HG03378 (cell line): ENCODE measurements around the gene YBEY.
"Not testable (repeated sequence)": the region's sequence is repeated elsewhere in the genome, so short reads cannot be mapped to it uniquely, and the experiment has no call there.

Source experiments
- ATAC-seq: cut with Tn5 transposase; IDR thresholded peaks from one replicate; pipeline ENCODE4 v1.9.1; 2021; ENCODE audit warnings: mild to moderate bottlenecking, moderate library complexity; ENCODE audit not compliant: unreplicated experiment

YBEY gene

DNA sequence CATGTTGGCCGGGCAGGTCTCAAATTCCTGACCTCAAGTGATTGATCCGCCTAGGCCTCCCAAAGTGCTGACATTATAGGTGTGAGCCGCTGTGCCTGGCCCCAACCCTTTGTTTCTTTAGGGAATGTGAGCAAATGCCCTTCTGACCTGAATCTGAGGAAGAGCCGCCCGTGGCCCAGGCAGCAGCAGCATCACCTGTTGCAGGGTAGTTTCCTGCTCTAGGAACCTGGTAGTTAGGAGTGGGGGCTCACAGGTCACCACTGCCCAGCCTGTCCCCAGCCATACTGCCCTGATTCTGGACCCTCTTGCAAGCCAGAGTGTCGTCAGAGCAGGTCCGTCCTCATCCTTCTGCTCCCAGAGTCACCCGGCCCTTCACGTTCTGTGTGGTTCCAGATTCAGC, 13.0 kb downstream of the YBEY start:
- ATAC-seq, result no peak

DNA sequence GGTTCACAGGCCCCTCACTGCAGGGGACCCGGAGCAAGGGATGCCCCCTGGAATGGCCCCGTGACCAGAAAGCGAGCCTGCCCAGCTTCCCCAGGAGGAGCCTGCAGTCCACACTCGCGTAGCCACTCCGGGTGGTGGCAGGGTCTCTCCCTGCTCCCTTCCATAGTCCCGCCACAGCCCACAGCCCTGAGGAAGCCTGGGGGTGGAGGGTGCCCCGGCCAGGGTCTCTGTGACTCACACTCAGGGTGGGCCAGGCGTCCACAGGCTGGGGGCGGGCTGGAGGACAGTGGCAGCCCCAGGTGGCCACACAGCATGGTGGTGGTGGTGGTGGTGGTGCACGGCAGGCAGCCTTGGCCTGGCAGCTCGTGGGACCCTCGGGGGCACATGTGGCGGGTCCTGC, 15.6 kb downstream of the YBEY start:
- ATAC-seq, result no peak

DNA sequence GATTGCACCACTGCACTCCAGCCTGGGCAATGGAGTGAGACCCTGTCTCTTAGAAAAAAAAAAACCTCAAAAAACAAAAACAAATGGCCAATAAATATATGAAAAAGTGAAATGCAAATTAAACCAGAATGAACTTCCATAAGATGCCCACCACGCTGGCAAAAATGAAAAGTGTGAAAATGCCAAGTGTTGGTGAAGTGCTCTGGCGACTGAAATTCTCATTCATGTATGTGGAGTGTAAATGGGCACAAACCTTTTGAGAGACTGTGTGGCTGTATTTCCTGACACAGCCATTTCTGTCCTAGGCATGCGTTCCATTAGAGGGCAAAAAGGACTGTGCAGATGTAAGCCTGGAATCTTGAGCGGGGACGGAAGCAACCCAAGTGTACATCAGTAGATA, 18.3 kb downstream of the YBEY start:
- ATAC-seq, result no peak

DNA sequence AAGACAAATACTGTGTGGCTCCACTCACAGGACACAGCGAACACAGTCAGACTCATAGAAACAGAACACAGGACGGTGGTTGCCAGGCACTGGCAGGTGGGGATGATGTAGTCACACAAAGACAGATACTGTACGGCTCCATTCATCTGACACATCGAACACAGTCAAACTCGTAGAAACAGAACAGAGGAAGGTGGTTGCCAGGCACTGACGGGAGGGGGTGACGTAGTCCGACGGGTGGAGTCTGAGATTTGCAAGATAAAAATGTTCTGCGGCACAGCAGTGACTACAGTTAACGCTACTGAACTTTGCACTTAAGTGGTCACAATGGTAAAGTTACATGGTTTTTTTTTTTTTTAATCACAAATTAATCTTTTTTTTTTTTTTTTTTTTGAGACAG, 18.8 kb downstream of the YBEY start:
- ATAC-seq, result no peak

DNA sequence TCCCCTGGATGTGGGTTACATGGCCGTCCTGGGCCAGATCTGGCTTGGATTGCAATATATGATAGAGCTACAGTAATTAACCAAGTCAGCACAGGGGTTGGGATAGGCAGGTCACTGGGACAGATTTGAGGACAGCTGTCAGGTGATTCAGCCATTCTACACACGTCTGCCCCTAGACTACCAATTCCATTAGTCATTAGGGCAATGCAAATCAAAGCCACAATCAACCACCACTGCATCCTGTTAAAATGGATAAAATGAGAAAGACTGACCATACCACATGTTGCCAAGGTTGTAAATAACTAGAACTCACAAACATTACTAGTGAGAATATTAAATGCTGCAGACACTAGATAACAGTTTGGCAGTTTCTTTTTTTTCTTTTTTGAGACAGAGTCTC, 21.5 kb downstream of the YBEY start:
- no peak for ATAC-seq

DNA sequence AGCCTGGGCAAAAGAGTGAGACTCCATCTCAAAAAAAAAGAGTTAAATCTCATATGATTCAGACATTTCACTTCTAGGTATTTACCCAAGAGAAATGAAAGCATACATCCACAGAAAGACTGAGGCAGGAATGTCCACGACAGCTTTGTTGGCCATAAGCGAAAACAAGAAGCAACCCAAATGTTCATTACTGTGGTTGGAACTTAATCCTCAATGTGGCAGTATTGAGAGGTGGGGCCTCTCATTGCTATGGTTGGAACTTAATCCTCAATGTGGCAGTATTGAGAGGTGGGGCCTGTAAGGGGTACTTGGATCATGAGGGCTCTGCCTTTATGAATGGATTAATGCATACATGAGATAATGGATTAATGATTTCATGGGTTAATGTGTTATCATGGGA, 22.3 kb downstream of the YBEY start:
- no peak for ATAC-seq

DNA sequence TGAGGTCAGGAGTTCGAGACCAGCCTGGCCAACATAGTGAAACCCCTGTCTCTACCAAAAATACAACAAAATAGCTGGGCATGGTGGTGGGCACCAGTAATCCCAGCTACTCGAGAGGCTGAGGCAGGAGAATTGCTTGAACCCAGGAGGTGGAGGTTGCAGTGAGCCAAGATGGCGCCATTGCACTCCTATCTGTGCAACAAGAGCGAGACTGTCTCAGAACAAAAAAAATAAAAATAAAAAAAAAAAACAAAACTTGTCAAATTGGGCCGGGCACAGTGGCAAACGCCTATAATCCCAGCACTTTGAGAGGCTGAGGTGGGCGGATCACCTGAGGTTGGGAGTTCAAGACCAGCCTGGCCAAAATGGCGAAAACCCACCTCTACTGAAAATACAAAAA, 24.1 kb downstream of the YBEY start:
- ATAC-seq, result not testable (repeated sequence)

DNA sequence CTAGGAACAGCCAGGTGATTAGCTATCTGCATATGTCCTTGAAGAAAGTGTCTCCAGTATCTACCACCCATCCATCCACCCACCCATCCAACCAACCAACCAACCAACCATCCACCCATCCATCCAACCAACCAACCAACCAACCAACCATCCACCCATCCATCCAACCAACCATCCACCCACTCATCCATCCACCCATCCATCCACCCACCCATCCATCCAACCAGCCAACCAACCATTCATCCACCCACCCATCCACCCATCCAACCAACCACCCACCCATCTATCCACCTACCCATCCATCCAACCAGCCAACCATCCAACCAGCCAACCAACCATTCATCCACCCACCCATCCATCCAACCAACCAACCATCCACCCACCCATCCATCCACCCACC, 25.4 kb downstream of the YBEY start:
- no peak for ATAC-seq

DNA sequence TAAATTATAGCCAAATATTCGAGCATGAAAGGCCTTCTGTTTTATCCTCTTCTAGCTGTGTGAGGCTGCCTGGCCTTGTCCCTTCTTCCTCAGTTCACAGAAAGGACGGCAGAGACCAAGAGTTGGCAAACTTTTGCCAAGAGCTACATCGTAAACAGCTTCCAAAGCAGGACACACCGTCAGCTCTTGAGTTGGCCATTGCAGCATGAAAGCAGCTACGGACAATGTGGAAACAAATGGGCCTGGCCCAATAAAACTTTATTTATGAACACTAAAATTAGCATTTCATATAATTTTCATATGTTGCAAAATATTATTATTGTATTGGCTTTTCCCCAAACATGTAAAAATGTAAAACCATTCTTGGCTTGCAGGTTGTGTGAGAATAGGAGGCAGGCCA, 26.8 kb downstream of the YBEY start:
- no peak for ATAC-seq

DNA sequence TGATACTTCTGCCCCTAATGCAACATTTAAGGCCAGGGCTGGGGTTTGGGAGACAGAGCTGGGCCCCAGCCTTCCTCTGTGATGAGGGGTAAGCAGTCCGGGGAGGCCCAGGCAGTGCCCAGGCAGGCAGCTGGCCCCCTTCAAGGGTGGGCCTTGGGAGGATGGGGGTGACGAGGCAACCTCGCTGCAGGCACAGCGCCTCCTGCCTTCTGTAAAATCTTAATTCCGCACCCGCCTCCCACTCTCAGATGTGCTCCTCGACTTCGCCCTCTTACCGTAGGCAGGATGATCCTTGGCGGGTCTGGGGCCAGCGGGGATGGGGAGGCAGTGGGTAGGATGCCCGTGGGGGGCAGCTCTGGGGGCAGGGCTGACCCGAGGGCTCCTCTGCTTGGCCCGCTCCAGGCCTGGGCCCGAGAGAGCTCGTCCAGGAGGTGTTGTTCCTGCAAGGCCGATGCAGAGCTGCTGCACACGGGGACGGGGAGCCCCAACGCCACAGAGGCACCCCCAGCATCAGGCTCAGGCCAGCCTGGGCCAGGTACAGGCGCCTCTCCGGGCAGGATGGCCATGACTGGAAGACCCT, 28.4 kb downstream of the YBEY start:
- ATAC-seq, result no peak

DNA sequence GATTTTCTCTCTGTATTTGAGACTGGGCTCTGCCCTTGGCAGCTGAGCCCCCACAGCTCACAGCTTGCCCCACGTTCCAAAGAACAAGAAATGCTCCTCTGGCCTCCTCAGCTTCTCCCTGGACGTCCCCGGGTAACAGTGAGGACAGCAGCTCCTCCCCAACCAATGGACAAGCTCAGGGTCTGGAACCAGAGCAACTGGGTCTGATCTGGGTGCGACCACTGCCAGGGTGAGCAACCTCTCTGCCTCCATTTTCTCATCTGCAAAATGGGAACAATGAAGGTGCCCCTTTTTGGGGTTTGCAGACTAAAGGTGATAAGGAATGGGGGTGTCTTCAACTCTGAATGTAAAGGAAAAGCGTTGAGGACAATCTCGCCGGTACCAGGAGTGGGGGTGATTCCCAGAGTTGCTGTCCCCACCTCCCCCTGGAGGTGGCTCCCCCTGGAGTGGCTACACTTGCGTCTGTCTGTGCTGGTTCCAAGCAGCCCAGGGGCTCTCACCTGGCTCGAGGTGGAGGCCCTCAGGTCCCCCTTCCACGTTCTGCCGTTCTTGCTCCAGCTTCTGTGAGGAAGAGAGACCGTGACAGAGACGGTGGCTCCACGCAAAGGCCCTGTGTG, 30.7 kb downstream of the YBEY start:
- ATAC-seq, result no peak

DNA sequence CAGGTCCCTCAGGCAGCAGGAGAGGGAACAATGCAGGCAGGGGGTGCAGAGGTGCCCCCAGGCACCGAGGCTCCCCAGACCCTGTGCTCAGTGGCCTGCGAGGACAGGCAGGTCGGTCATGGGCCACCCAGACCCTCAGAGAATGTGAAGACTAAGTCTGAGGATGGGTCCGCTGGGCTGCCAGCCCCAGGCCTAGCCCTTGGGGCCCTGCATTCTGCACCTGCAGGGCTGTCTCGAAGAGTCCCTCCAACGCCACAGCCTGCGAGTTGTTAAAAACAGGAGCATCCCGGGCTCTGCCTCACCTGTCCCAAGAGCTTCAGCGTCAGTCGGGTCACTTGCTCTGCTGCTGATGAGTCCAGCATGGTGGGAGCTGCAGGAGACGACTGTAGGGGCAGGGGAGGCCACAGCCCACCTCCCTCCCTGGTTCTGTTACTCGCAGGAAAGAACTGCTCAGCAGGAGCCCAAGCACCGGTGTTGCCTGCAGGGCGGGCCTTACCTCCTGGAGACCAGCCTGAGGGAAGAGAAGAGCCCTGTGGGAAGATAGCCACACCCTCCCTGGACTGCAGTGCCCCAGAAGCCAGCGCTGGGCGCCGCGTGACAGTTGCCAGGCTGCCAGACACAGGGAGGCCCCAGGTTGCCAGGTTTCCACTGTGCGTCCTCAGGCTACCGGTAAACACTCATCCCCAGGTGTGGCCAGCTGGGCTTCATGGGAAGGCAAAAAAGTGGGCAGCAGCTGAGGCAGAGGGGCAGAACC, 31.7 kb downstream of the YBEY start:
- no peak for ATAC-seq

DNA sequence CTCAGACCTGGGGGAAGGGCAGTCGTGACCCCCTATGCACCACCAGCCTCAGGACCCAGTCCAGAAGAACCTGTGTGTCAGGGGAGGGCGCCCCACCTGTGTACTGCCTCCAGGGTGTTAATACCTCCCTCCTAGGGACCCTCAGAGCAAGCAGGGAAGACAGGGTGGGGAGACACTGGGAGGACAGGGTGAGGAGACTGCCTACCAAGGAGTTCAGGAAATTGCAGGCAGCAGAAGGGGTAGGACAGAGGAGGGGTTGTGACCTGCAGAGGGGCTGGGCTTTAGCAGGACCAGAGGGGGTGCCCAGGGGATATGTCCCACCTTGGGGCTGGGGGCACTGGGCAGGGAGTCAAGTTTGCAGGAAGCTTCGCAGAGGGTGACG, 32.3 kb downstream of the YBEY start:
- no peak for ATAC-seq

DNA sequence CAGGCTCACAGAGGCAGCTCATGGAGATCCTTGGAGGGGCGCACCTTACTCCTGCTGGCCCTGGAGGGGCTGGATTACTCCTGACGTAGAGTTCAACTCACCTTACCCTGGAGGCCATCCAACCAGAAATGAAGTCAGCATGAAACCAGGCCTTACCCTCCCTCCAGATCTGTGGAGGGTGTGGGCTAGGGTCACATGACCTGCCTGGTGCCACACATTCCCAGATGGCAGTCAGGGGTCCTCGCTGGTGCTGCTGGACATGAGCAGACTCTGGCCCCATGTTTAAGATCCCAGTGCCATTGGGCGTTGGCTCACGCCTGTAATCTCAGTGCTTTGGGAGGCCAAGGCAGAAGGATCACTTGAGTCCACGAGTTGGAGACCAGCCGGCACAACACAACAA, 33.0 kb downstream of the YBEY start:
- ATAC-seq, result no peak

DNA sequence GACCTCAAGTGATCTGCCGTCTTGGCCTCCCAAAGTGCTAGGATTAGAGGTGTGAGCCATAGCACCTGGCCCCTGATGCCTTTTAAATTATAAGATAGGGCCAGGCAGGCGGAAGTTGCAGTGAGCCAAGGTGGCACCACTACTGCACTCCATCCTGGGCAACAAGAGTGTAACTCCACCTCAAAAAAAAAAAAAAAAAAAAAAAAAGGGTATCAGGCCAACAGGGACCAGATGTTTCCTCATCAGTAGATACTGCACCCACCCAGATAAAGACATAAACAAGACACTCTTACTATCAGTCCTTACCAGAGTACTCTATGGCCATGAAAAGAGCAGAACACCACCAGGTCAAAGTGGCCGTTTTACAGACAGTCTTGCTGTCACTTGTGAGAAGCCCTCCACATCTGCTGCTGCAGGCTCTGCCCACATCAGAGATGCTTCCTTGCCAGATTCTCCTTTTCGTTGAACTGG, 34.2 kb downstream of the YBEY start:
- ATAC-seq, result no peak

DNA sequence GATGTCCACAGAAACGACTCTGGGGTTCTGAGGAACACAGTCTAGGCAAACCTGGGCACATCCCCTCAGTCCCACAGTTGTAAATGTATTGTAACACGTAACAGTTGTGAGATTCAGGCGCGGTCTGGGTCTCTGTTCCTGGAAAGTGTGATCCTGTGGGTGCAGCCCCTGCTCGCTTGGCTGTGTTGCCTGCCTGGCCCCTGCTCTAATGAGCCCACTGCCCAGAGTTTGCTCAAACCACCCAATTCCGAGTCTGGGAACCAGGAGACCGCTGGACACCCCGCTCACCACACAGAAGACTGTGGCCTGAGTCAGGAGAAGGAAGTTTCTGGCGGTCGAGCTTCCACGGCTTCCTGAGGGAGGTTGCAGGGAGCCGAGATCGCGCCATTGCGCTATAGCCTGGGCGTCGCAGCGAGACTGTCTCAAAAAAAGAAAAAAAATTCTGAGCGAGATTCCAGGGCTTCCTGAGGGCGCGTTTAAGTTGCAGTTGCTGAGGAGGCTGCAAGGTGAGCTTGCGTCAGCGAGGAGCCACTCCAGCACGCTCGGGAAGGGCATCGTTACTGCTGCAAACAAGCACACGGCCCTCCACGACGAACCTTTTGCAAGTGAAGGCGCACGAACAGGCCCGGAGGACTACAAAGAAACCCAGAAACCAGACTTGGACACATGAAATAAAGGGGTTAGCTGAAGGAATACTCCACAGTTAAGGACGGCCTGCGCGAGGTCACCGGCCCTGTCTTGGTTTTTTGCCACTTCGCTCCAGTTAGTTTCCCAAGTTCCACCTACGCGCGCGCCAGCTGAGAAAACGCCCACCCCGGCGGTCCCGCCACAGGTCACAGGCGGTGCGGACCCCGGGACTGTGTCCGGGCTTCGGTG, 36.4 kb downstream of the YBEY start:
- ATAC-seq, result no peak

DNA sequence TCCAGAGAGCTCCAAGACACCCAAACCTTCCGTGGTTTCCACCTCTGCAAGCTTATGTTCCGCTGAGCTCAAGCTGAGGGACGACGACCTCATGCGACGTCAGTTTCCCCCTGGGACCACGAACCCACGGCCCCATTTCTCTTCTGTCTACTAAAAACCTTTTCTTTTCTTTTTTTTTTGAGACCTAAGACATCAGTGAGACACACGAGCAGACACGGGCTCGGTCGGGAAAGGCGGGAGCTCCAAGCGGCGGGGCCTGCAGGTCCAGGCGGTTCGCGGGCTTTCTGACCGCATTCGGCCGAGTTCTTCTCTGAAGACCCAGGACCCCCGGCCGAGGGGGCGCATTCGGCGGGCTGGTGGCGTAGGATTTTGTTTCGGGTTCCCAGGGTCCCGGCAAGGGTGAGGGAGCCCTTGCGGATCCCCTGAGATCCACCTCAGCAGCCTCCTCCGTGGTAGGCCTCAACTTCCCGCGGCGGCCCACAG, 37.1 kb downstream of the YBEY start:
- no peak for ATAC-seq

DNA sequence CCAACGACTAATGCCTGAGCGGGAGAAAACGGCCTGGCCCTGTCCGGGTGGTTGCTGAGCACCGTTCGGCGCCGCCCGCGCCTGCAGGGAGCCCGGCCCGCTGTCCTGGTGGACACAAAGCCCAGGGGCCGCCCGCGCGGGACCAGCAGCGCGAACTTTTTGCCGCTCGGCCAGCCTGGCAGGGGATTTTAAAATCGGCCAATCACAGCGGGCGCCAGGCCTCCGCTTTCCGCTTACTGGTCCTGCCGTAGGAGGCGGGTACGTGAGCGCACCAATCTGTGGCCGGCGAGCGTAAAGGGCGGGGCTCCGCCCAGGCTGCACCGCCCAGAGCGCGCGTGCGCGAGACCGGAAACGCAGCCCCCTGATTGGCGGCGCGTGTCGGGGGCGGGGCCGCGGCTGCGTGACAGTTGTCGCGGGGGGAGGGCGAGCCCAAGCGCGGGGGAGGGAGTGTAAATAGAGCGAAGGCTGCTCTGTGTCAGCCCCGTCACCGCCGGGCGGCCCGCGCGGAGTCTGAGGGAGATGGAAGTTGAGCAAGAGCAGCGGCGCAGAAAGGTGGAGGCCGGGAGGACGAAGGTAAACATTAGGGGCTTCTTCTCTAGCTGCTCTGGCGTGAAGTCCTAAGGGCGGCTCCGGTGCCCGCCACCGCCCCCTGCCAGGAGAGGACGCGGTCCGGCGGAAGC, 37.7 kb downstream of the YBEY start, which contains the start of the genes C21orf58 and PCNT:
C21orf58 (minus strand) TSS at position 161 of the 680 bp plus-strand sequence. CDS start 1,132 bp downstream, outside the sequence.
PCNT (plus strand) TSS at position 447 of the 680 bp plus-strand sequence; CDS start at position 520, 73 bp downstream.
- peak; percentile 77 for ATAC-seq

DNA sequence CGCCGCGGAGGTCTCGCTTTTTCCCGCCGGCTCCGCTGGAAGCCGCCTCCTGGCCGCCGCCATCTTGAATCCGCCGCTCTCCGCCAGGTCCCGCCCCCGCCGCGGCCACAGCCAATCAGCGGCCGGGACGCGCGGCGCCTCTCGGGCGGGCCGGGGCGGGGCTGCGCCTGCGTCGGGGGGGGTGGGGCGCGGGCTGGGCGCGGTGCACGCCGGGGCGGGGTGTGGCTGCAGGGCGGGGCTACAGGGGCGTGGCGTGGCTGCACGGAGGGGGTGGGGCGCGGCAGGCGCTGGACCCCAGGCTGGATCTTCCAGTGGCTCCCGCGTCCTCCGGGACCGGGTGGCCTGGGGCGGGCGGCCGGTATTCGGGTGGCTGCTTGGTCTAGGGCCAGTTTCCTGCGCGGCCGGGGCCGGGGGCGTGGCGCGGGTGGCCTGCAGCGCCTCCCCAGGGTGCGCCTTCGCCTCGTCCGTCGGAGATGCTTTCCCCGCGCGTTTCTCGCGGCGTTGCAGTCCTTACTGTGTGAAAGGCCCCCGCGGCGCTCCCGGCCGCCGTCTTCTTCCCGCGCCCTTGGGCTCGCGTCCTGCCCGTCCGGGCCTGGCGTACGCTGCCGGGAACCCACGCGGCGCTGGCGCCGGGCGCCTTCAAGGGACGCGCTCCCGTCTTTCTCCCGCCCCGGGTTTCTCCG, 38.4 kb downstream of the YBEY start:
- ATAC-seq, result peak; percentile 22
